T1000 (cell line): Measurements from ENCODE around the gene IZUMO1.
"Not testable (repeated sequence)": the region's sequence is repeated elsewhere in the genome, so short reads cannot be mapped to it uniquely, and the experiment has no call there.

Source experiments
- DNase-seq: peaks from one replicate; lab custom pipeline; 2025; ENCODE audit warnings: mixed read lengths; lab: John Stamatoyannopoulos, UW

IZUMO1 gene

DNA sequence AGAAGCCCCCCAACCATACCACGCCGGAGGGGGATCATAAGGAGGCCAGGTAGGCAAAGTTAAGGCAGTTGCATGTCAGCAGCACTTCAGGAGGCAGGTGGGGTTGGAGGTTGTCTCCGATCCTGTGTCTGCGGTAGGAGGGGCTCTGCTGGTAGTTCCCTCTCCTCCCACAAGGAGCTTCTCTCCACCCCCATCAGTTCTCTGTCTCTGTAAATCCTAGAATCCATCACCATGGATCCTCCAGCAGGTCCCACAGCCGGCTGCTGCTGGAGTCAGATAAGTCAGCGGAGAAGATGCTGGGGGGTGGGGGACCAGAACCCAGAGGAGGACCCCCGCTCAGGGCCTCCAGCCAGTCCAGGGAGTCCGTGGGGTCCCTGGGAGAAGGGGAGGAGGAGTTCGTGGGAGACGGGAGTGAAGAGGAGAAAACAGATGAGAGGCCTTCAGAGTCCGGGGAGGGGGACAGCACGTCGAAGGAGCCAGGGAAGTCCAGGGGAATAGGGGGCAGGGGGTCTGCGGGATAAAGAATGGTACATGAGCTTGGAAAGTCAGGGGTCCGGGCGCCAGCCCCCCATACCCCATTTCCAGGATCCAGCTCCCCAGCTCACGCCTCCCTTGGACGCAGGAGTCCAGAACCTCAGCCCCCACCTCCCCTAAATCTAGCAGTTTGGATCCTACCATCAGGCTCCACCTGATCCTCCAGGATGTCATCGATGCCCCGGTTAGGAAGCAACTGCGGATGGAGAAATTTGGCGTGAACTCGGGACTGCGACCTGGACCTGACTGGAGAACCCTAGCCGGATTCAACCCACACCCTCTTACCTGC is 33.5 kb downstream of the IZUMO1 start:
- DNase-seq = no peak

DNA sequence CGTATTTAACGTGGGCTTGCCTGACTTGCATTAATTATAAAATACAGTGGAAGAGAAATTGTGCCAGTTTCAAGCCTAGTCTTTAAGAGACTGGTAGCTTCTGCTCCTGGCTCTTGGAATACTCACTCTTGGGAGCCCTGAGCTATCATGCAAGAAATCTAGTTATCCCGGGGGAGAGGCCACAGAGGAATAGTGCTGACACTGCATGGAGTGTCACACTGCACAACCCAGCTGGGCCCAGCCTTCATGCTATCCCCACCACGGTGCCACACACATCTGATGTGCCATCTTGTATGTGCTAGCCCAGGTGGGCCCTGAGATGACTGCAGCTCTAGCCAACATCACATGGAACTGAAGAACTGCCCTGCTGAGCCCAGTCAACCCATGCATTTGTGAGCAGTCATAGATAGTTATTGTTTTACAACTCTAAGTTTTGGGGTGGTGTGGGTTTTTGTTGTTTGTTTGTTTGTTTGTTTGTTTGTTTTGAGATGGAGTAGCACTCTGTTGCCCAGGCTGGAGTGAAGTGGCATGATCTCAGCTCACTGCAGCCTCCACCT is 35.5 kb downstream of the IZUMO1 start:
- DNase-seq = no peak

DNA sequence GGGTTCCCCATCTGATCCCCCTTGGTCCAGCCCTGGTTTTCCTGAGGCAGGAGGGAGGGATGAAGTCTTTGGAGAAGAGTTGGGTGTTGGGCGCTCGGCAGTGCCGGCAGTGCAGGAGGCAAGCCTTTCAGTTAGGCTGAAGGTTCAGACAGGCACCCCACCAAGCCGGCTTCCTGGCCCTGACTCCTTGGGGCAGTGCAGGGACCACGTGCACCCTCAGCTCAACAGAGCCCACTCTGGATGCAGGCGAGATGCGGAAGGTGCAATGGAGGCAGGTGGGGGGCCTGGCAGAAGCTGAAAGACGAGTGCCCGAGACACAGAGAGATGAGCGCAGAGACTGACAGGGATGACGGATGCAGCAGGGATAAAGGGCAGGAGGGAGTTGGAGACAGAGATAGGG is 38.2 kb downstream of the IZUMO1 start:
- DNase-seq = no peak

DNA sequence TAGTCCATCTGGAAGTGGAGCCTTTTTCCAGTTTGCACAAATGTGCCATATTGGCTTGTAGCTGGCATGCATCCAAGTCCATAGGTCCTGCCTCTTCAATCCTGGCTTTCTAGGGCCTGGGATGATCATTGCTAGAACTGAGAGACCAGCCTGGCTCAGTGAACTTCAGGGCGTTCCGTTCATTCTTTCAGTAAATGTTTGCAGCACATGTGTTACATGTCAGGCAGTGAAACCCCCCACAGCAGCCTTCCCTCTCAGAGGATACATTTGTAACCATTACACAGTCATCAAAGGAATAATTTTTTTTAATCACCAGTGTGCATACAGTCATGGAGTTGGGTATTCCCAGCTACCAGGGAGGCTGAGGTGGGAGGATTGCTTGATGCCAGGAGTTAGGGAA is 41.3 kb downstream of the IZUMO1 start:
- no peak for DNase-seq

DNA sequence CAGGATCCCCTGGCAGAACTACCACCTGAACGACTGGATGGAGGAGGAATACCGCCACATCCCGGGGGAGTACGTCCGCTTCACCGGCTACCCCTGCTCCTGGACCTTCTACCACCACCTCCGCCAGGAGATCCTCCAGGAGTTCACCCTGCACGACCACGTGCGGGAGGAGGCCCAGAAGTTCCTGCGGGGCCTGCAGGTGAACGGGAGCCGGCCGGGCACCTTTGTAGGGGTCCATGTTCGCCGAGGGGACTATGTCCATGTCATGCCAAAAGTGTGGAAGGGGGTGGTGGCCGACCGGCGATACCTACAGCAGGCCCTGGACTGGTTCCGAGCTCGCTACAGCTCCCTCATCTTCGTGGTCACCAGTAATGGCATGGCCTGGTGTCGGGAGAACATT is 43.4 kb downstream of the IZUMO1 start:
- DNase-seq = no peak

DNA sequence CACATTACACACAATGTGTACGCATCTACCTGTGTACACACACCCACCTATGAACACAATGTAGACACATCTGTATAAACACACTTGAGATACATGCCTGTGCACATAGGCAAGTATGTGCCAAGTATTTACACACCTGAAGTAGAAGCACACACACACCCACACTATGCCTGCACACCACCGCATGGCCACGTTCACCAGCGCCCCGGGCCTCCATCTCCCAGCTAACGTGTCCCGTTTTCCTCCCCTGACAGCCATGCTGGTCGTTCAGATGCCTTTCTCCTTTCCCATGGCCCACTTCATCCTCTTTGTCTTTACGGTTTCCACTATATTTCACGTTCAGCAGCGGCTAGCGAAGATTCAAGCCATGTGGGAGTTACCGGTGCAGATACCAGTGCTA is 44.0 kb downstream of the IZUMO1 start:
- no peak for DNase-seq

DNA sequence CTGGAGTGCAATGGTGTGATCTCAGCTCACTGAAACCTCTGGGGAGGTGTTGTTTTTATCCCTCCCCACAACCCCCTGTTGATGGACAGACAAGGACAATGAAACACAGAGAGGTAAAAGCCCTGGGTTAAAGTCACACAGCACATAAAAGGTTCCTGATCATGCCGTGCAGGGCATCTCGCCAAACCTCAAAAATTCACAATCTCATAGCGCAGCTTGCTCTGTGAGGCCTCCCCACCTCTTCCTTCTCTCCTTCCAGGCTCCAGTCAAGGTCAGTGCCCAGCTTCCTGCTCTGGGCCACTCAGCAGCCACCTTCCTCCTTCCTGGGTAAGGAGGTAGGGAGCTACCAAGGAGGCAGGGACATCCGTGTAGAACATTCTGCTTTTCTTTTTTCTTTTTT is 48.7 kb downstream of the IZUMO1 start:
- DNase-seq = no peak

DNA sequence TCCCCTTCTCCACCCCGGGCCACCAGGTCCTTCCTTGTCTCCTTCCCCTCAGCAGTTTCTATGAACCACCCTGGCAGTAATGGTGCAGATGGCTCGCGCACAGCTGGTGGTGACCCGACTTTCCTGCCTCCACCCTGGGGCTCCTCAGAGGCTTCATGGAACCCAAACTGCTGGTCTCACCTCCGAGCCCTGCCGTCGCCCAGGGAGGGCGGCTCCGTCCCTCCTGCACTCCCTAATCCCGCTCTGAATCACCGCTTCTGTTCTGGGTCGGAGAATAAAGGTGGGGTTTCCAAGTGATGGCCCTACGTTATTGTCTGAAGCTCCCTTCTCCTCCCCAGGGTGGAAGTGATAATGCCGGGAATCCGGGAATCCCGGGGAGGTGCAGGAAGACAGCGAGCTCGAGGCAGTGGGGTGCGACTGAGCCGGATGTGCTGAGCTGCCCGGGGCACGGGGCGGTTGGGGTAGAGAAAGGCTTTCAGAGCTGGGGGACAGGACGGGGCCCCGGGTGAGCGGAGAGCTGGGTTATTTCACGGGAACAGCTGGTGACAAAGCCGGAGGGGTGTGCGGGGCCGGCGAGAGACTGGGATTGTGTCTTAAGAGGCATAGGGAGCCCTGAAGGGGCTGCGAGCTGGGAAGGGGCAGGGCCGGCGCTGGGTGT is 50.2 kb downstream of the IZUMO1 start:
- DNase-seq = no peak

DNA sequence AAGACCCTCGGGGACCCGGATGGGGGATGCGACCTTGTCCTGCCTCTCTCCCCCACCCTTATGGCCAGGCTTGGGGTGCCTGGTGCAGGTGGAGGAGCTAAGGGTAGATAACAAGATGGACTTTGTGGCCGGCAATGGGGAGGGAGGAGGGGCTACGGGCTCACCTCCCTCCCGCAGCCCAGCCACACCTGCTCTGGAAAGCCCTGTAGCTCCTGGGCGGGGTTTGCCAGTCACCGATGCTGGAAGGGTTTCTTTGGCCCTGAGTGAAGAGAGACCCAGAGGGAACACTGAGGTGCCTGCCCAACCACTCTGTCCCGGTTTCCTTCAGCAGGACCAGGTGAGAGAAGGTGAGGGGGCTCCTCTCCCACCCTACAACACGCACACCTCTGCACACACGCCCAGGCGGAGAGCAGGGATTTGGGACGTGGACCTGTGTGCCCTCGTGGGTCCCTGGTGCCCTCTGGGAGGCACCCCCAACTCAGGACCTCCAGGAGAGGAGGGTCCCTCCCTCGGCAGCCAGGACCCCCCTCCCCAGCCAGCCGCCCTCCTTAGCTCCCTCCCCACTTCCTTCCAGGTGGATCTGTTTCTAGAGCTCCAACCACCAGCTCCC is 50.9 kb downstream of the IZUMO1 start, which contains the start of gene FUT2:
TSS of gene FUT2 (plus strand) at position 229 of the 610 bp plus-strand sequence. CDS start 6,986 bp downstream, outside the sequence.
- DNase-seq = no peak

DNA sequence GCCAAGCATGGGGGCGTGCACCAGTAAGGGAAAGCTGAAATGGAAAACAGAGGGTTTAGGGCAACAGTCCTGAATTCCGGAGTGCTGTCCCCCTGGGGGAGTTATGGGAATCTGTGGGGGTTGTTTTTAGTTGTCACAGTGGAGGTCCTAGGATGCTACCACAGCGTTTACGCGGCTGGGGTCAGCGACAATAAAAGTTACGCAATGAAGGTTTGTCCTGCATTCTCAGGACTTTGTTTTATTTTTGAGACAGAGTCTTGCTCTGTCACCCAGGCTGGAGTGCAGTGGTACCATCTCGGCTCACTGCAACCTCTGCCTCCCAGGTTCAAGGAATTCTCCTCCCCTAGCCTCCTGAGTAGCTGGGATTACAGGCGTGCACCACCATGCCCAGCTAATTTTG is 53.1 kb downstream of the IZUMO1 start:
- not testable (repeated sequence) for DNase-seq
